ENCODE data around the gene DUSP15.
A peak's percentile ranks its signal among the peaks of the same experiment; 100 is the strongest.

Gene DUSP15

DNA sequence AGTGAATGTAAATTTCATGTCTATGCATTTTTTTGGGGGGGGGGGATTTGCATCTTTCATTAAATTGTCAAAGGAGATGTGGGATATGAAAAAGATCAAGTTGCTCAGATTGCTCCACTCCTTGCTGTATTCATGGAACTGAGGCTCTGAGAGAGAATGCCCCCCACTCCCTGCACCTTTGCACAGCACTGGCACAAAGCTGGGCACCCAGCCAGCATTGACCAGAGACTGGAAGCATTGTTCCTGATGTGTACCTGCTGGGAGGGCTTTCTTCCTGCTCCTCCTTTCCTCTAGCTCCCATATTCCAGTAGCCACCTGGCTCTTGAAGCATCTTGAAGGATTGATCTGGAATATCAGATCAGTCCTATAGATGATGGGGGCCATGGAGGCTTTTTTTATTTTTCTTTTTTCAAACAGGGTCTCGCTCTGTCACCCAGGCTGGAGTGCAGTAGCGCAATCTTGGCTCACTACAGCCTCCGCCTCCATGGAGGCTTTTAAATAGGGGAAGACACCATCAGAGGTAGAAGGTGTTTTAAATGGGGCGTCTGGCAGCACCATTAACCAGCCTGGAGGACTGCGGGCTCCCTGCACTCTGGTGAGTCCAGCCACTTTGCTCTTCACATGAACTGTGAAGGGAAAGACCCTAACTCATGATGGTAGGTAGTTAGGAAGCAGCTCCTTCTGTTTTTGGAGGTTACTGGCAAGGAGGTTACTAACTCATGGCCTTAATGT, 10.9 kb downstream of the DUSP15 start:
- no peak for DNase-seq

DNA sequence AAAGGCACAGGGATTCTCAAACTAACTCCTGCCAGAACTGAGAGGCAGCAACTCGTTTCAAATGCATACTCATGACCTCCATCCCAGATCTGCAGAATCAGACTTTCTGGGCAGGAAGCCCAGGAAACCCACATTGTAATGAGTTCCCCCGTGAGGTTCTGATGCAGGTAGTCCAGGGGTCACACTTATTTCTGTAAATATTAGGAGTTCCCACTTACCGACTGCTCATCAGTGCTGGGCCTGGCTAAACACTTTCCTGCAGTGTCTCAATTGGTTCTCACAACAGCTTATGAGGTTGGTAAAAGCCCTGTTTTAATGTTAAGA, 11.6 kb downstream of the DUSP15 start:
- DNase-seq = no peak

DNA sequence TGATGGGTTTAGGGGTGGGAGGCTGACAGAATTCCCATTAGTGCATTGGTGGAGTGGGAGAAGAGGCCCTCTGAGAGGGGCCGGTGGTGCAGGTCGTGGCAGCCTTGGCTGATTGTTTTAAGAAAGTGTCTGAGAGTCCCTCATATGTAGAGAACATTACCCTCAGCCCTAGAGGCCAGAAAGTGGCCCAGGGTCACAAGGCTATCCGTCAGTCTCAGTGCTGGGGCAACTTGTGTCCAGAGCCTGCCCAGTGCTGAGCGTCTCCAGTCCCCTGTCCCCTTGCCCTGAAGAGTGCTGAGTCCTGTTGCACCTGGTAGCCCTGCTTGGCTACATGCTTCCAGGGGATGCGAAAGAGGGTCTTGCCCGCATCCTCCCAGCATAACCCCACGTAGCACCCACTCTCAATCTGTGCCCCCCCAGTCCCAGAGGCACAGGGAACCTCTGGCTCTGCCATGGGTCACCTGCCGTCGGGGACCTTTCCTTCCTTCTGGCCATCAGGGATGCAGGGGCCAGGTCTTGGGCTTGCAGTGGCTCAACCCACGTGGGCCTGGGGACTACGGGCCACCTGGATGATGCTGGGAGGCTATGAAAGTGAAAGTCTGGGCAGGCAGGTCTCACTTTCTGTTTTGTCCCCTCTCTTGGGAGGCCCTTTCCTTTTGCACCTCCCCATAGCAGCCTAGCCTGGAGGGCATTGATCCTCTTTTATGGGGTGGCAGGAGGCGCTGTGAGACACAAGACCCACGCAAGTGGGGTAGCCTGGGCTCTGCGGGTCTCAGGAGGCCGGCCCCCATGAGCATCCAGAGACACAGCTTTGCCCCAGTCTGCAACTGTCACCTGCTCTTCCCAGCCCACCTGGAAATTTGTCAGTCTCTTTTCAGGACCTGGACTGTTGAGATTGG, 12.2 kb downstream of the DUSP15 start:
- peak in 1 of 2 donors; percentile 25 for DNase-seq

DNA sequence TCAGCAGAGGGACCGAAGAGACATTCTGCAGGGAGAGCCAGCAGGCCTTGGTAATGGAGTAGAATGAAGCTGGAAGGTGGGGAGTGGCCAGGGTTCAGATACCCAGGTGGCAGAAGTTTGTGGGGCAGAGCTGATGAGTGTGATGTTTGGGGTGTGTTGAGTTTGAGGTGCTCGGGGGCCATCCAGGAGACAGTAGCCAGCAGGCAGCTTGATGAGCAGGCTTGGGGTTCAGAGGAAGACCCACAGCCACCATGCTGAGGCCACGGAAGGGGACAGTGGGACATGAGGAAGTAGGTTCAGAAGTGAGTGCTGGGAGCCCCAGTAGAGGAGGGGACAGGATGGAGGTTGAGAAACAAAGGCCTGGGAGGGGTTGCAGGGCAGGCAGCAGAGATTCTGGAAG, 13.8 kb downstream of the DUSP15 start:
- DNase-seq = no peak

DNA sequence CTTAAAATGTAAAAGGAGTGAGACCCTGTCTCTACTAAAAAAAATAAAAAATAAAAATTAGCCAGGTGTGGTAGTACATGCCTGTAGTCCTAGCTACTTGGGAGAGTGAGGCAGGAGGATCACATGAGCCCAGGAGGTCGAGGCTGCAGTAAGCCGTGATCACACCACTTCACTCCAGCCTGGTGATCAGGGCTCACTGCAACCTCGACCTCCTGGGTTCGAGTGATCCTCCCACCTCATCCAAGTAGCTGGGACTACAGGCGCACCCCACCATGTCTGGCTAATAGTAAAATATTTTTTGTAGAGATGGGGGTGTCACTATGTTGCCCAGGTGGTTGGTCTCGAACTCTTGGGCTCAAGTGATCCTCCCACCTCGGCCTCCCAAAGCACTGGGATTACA, 16.8 kb downstream of the DUSP15 start:
- no peak for DNase-seq

DNA sequence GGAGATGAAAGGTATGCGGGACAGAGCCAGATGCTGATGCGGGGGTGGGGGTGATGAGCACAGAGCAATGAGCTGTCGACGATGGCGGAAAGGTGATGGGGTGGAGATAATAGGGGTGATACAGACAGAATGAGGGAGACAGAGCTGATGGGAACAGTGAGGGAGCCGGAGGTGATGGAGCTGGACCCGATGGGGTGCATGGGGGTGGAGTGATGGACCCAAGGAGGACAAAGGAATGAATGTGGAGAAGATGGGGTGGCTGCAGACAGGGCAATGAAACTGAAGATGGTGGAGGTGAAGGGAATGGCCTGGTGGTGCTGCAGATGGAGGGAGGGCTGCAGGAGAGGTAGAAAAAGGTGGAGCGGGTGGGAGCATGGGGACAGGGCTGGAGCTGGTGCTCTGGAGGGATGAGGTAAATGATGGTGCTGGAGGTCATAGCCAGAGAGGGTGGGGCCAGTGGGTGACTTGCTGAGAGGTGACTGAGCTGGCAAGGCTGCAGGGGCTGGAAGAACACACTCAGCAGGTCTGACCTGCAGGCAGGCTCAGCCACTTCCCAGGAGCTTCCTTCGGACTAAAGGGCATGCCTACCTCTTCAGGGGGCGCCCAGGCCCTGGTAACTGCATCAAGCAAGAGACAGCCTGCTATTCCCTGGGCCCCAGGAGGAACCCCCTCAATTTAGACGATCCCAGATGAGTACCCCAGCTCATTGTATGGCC, 18.9 kb downstream of the DUSP15 start:
- DNase-seq = no peak

DNA sequence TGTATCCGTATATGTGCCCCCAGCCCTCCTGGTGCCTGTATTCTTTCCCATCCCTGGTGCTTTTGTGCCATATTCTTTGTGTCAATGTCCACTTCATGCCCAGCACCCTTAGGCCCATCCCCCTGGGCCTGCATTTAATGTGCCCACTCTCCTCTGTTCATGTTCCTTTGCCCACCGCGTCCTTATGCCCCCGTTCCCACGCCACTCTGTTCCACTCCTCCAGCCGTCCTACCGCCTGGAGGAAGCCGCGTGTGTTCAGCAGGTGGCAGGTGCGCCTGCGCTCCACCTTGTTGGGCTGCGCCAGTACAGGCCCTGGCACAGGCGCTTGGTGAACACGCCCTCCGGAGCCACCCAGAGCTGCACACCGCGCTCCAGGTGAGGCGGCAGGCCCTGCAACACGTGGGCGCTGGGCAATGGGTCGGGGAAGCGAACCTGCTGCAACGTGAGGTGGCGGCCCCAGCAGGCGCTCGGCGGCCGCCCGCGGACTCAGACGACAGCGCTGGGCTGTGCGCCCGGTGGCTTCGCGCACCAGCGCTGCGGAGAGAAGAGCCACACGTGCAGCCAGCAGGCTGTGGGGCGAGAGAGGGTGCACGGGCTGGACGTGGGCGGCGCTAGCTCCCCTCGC, 20.9 kb downstream of the DUSP15 start:
- no peak for DNase-seq

DNA sequence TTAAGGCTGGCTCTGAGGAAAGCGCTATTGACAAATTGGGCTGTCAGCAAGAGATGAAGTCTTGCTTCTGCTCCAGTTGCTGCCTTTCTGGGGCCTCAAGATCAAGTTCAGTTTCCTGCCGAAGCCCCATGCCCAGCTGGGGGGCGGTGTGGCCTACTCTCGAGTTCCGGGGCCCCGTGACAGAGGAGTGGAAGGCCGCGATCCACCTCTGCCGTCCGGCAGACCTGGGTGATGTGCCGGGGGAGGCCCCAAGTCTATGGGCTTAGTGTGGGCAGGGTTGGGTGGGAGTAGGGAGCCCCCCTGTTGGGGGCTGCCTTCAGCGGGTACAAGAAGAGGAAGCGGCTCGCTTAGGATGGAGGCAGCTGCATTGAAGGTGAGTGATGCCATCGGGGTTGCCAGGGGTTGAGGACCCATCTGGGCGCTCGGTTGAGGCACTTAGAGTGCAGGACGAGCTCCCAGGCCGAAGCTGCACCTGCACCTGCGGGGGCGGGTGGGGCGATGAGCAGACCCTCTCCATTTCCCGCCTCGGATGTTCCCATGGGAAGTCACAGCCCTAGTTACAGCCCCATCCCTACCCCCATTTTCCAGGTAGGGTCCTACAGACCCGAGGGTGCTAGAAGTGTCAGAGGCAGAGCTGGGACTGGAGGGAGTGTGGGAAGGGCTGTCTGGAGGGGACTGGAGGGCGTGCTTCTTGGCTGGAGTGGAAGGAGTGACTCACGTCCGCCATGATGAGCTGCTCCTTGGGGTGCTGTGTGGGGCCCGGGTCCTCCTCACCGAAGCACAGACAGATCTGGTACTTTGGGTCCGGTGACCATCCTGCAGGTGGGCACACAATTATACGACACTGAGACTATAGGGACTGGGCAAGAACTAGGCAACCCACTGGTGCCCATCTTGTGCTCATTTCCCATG, 22.0 kb downstream of the DUSP15 start:
- DNase-seq = no peak

DNA sequence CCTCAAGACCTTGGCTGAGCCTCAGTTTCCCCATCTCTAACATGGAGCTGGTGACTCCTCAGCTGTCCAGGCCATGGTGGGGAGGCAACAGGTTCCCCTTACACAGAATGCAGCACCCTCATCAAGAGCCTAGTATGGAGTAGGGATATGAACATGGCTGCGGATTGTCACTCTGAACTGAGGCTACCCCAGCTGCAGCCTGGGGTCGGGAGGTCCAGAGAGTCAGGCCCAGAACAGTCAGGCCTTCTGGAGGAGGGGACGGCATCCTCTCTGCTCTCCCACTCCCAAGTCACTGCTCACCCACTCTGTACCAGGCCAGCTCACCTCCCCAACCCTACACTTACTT, 23.6 kb downstream of the DUSP15 start:
- DNase-seq = no peak

DNA sequence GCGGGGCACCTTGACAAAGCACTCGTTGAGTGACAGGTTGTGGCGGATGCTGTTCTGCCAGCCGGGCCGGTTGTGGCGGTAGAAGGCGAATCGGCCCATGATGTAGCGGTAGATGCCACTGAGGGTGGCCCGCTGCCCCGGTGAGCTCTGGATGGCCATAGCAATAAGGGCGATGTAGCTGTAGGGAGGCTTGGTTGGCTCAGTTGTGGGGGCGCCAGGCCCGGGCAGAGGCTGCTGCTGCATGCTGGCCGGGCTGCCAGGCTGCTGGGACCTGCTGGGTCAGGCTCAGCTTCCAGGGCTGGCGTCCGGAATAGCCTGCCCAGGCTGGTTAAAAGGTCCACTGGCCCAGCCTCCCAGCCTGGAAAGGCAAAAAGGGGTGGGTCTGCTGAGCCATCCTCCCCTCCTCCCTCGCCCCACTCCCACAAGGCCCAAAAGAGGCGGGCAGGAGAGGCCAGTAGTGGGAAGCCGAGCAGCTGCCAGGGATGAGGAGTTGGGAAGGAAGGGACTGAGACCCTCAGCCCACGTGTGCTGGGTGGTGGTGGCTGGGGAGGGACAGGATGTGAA, 24.9 kb downstream of the DUSP15 start, which contains the start of gene FOXS1:
Gene FOXS1, minus strand, starts transcription at position 305 of the 564 bp plus-strand sequence. Its CDS starts 62 bp downstream, at position 243.
- DNase-seq = no peak

DNA sequence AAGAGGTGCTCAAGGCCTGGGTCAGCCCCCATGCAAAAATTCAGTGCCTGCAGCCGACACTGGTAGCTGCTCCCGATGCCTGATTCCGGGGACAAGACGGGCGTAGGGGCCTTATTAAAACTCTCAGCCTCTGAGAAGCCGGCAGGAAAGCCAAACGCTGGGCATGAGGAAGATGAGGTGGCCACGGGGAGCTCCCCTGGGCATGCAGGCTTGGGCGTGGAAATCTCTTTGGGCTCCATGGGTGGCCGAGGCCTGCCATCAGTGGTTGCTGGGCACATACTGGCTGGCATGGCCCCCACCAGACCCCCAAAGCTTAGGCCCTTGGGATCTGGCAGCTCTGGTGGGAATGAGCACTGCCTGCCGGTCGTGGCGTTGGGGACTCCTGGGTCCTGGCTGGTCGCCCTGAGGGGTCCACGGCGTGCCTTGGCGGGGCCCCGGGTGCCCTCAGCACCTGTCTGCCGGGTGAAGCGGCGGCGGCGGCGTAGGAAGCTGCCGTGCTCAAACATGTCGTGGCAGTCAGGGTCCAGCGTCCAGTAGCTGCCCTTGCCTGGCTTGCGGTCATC, 25.5 kb downstream of the DUSP15 start:
- no peak for DNase-seq

DNA sequence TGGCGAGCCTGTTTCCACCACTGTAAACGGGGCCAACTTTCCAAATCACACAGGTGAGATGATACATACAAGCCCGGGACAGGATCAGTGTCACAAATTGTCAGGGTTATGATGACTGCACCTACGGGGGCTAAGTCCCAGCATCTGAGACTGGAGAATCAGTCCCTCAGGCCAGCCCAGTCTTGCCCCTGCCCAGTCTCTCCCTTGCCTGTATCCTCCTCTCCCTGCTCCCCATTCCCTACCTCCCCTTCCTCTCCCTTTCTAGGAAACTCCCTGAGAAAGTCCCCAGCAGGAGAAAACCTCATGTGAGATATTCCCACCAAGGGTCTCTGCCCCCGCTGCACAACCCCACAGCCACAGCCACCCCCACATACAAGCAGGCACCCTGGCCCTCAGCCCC, 26.4 kb downstream of the DUSP15 start:
- DNase-seq = no peak

DNA sequence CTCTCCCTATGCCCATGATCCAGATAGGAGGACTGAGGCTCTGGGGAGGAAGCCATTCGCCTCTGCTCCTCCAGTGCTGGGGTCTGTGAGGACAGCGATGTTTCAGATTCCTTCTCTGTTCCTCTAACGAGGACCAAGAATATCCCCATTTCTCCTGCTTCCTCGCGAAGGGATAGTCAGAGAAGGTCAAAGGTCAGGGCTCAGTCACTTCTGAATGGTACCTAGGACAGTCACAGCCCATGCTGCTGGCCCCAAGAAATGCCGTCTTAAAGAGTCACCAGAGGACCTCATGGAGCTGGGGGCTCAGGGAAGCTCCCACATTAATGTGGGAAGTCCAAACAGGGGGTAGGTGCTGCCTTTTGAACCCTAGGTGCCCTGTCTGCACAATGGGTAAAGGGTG, 27.0 kb downstream of the DUSP15 start:
- DNase-seq = no peak

DNA sequence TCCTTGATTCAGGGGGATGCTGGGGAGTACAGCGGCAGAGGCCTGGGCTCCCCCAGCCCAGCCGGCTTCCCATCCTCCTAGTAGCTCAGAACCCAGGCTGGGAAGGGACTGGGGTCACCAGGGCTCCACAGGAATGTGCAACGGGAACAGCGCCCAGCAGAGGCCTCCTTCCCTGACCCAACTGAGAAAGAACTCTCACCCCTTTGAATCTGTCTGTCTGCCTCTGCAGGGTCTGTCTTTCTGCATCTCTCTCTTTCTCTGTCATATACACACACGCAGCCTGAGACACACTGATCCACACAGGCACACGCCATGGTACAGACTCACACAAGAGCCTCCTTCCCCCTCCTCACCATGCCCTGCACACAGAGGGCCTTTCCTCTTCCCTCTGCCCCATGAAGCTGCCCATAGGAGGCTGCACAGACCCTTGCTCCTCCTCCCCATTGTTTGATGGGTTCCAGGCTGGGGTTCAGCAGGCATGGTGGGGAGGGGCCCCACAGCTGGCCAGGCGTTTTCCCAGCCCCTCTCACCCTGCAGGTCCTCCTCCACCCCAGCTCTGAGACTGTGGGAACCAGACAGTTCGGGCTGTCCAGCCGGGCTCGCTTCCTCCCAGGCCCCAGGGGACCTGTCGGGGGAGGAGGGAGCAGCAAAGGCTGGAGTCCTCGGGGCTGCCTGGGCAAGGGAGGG, 27.7 kb downstream of the DUSP15 start:
- no peak for DNase-seq

DNA sequence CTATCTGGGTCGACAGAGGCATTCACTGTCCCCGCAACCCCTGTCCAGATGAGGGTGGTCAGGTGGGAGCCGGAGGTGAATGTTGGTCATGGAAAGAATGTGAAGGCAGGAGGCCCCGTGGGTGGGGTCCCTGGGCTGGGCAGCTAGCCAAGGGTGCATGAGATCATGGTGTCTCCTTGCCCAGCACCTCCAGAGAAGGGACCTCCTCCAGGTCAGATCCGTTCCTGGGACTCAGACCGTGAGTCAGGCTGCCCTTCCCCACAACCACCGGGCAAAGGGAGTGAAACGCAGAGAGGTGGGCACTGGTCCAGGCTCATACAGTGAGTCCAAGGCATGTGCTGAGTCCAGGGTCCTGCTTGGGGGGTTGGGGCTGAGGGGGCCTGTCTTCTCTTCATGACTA, 28.4 kb downstream of the DUSP15 start:
- DNase-seq = no peak

DNA sequence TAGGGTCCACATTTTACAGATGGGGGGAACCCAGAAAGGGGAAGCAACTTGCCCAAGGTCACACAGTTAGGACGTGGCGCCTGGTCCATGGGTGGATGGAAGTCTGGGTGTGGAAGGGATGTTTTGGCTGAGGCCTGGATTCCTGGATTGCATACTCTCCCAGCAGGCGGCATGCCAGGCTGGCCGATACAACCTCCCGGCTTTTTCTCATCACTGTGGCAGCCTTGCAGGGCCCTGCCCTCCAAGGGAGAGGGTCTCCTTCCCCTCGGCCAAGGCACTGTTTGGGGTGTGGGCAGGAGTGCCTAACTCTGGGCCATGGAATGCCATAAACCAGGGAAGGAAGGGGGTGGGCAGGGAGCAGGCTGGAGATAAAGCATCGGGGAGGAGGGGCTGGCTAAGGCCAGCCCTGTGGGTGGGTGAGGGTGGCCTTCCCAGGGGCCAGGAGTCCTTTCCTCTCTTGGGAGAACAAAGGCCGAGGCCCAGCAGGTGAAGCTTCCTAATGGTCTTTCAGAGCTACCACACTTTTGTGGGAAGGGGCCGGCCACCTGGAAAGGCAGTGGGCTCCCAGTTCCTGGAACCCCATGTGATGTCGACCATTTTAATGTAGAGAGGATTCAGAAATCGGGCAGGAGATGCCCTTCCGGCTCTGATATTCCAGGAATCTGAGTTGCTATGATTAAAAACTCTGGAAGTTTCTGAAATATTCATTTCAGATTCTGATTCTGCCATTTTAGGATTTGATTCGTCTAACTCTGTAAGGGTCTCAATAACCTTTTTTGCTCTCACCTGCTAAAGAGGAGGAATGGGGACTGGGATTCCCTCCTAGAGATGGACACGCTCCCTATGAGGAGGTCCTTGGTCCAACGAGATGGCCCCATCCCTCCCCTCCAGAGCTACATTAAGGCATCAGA, 29.2 kb downstream of the DUSP15 start:
- DNase-seq = no peak

DNA sequence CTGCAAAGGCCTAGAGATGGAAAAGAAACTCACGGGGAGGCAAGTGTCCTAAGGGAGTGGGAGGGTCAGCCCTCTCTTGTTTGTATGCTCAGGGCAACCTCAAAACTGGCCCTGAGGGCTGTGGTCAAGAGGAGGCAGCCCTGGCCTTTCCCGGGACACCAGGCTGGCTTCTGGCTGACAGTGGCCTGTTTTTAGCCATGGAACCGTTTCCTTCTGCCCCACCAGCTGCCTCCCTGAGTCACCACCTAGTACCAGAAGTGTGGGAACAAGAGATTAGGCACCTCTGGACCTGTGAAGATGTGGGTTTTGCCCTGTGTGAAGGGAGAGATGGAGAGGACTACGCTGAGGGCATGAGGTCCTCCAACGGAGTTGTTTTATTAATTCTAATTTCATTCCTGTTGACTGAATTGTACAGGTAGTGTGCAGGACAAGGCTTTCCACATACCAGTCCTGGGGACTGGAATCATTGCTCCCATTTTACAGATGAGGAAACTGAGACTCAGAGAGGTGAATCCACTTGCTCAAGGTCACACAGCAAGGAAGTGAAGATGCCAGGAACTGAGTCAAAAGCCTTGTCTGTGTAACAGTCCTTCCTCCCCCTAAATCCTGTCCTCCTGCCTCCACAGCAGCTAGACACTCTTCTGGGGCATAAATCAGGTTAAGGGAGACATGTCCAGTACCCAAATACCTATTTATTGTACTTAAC, 30.4 kb downstream of the DUSP15 start:
- DNase-seq = no peak

DNA sequence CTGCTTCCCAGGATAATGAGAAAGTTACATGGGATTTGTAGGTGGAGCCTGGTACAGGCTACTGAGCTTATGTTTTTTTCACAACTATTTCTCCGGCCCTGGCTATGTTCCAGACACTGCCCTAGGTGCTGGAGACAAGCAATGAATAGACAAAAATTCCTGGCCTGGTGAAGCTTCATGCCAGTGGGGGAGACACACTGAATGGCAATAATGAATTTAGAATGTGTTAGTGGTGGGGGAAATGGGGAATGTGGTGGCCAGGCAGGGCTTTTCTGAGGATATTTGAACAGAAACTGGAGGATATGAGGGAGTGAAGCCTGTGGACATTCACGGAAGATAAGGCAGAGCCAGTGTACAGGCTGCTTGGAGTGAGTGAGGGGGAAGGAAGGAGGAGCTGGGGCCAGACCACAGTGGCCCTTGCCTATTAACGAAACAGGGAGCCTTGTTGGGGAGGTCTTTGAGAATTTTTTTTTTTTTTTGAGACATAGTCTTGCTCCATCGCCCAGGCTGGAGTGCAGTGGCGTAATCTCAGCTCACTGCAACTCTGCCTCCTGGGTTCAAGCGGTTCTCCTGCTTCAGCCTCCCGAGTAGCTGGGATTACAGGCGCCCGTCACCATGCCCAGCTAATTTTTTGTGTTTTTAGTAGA, 31.6 kb downstream of the DUSP15 start:
- no peak for DNase-seq

All from CD4-positive, alpha-beta T cell treated with Interleukin-4 for 1 hour (primary cell).